AG04450 (cell line): ENCODE data around the gene LTBP1. TPM values are rescaled to one million over a fixed set of nuclear protein-coding genes. Genes with fewer than 3 reads are reported as not detected.

Source experiments
- CTCF ChIA-PET: fragments of 300-600, 350-600 bp; formaldehyde crosslinking; extraction: SDS; loops from one replicate; lab custom pipeline; 2022; ENCODE audit warnings: antibody characterized with exemption, inconsistent platforms; lab: Charles Lee
- POLR2A ChIA-PET: fragments of 350-600 bp; formaldehyde crosslinking; extraction: SDS; loops from one replicate; lab custom pipeline; 2021; ENCODE audit warnings: antibody characterized with exemption, inconsistent platforms; lab: Yijun Ruan, JAX
- DNase-seq: peaks from one replicate; pipeline ENCODE4 v3.0.0-alpha.2; 2011; ENCODE audit warnings: low read depth, low spot score
- H3K27ac ChIP-seq: one replicate; pipeline ENCODE4 v1.5.1; 2012; ENCODE audit warnings: low read depth, low read length, control low read depth
- H3K27me3 ChIP-seq: one replicate; pipeline ENCODE4 v1.6.0; 2012; ENCODE audit warnings: low read length; ENCODE audit not compliant: control insufficient read depth, insufficient read depth
- H3K4me3 ChIP-seq: 2 replicates; pipeline ENCODE4 v1.5.1; 2011; ENCODE audit warnings: mild to moderate bottlenecking, low read depth, low read length, control low read depth
- H3K9me3 ChIP-seq: 2 replicates; pipeline ENCODE4 v1.5.1; 2012; ENCODE audit warnings: low read length; ENCODE audit not compliant: control insufficient read depth, insufficient read depth
- CTCF ChIP-seq: IDR thresholded peaks from 2 replicates; pipeline ENCODE4 v1.5.1; 2011; ENCODE audit warnings: low read depth, low read length, control low read depth, inconsistent platforms
- polyA plus RNA-seq: library from polyadenylated mRNA; depleted of rRNA; stranded (reverse); fragments of >200 nt; gene quantifications from 2 replicates; pipeline ENCODE4 v1.2.3, GENCODE V29; 2011

LTBP1 gene
- polyA plus RNA-seq, 1 experiment = 517 TPM

- no peak overlapping the region for H3K4me3 ChIP-seq
- H3K9me3 ChIP-seq = no peaks in the 10 kb centered on the region
- ChIA-PET CTCF (no interaction called here), POLR2A (no interaction called here)
- no peak for TF ChIP-seq CTCF
- no peak overlapping the region for H3K27ac ChIP-seq
- H3K27me3 ChIP-seq = no peaks in the 10 kb centered on the region
- DNase-seq = no peak
These were observed 14.1 kb downstream of the LTBP1 start for GRCh38 chr2:32960647-32961403.

- Histone ChIP-seq H3K4me3 (no peak overlapping the region), H3K27me3 (no peaks in the 10 kb centered on the region), H3K27ac (no peak overlapping the region), H3K9me3 (no peaks in the 10 kb centered on the region)
- CTCF ChIA-PET = no interaction called here
- no peak for DNase-seq
- POLR2A ChIA-PET = no interaction called here
- no peak for TF ChIP-seq CTCF
These were observed 15.9 kb downstream of the LTBP1 start for GRCh38 chr2:32962690-32963089.

GRCh38 chr2:32963941-32964340, 17.2 kb downstream of the LTBP1 start:
- CTCF ChIA-PET = no interaction called here
- no peak overlapping the region for H3K4me3 ChIP-seq
- POLR2A ChIA-PET = no interaction called here
- H3K27me3 ChIP-seq = no peaks in the 10 kb centered on the region
- no peak for TF ChIP-seq CTCF
- no peak overlapping the region for H3K27ac ChIP-seq
- DNase-seq = no peak
- H3K9me3 ChIP-seq = no peaks in the 10 kb centered on the region

GRCh38 chr2:32965523-32966171, 18.9 kb downstream of the LTBP1 start:
- Histone ChIP-seq H3K9me3 (no peaks in the 10 kb centered on the region), H3K27me3 (no peaks in the 10 kb centered on the region), H3K4me3 (no peak overlapping the region), H3K27ac (no peak overlapping the region)
- ChIA-PET CTCF (interaction anchor here (1.5 kb wide), 1 partner anchor 305 kb away, joined by 3 read pairs; no protein-coding TSS in a partner anchor), POLR2A (no interaction called here)
- no peak for DNase-seq
- TF ChIP-seq CTCF = no peak
